Motor neuron (in vitro differentiated cells): ENCODE measurements around the gene ONECUT1. TPM values are rescaled to one million over a fixed set of nuclear protein-coding genes. Genes with fewer than 3 reads are reported as not detected.
A peak's percentile ranks its signal among the peaks of the same experiment; 100 is the strongest.

Experiments
- ATAC-seq, 8 experiments: fragments of 200-7000 bp; cut with Tn5 transposase; replicated peaks in 6 of 8; 2 replicates each; pipeline ENCODE4 v1.8.0; 2021; ENCODE audit warnings: mild to moderate bottlenecking in 8 of 8, moderate library complexity in 8 of 8
- H3K27ac ChIP-seq, 2 donors: fragments of 250-450 bp; sonication (Bioruptor Pico); 2 replicates each; pipeline ENCODE4 v1.9.0; 2021; ENCODE audit warnings: antibody characterized with exemption in 2 of 2, mild to moderate bottlenecking in 2 of 2, moderate library complexity in 1 of 2
- H3K4me1 ChIP-seq, 2 donors: fragments of 250-450 bp; sonication (Bioruptor Pico); replicated peaks in 1 of 2; 2 replicates each; pipeline ENCODE4 v1.6.1; 2021; ENCODE audit warnings: antibody characterized with exemption in 2 of 2, mild to moderate bottlenecking in 2 of 2, moderate library complexity in 1 of 2
- H3K4me3 ChIP-seq, 5 donors: fragments of 250-450 bp; sonication (Bioruptor Pico); 2 replicates each; pipeline ENCODE4 v1.9.0; 2021; ENCODE audit warnings: antibody characterized with exemption in 5 of 5, mild to moderate bottlenecking in 5 of 5, moderate library complexity in 4 of 5
- WGBS, 10 experiments: fragments of 450-650 bp; shearing (Covaris generic); methylation state at CpG; one replicate each; pipeline ENCODE4 v1.0.0; 2022; 5-methylcytosine and 5-hydroxymethylcytosine counted together
- in situ Hi-C, 9 experiments: fragments of 400-800 bp; cut with MboI; loops; one replicate each; pipeline ENCODE4 v1.15.0; 2021; ENCODE audit warnings: low sequenced_read_pairs in 9 of 9, low pct_unique_long_range_greater_than_20kb in 2 of 9; ENCODE audit not compliant: unreplicated experiment in 9 of 9
- total RNA-seq, 8 experiments: library from RNA; unstranded; fragments of 300-600 nt; gene quantifications; 2 replicates each; pipeline versions ENCODE4 v1.2.3 to v1.2.4, GENCODE V29; 2022

ONECUT1 gene
- total RNA-seq, 8 experiments from 2014 or later = 0.36 to 86.3 (median 13.3) TPM

DNA sequence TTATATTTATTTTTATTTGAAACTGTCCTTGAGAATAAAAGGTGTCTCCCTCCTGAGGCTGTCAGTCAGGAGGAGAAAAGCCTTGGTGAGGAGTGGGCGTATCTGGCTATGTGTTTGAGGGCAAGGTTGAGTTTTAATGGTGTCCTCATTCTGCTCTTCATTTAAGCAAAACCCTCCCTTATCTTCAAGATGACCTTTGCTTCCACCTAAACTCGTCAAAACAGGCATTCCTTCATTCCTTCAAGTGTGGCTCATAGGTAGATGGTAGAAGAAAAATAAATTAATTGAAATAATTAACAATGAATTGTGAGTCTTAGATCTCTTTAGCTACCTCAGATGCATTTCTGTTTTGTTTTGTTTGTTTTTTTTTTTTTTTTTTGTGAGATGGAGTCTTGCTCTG is 71.6 kb downstream of the ONECUT1 start:
- in situ Hi-C loops = loop anchor here in 1 of 9 experiments (25.0 kb wide), 1 partner anchor 106 kb away; no protein-coding TSS in a partner anchor
- Histone ChIP-seq H3K4me1 (no peaks in the 10 kb centered on the region), H3K27ac (no peak overlapping the region), H3K4me3 (no peak overlapping the region)
- 0 to 86% (median 74%) methylated on average over 1 to 2 of the region's 2 CpGs for WGBS, 10 experiments
- no peak for ATAC-seq

DNA sequence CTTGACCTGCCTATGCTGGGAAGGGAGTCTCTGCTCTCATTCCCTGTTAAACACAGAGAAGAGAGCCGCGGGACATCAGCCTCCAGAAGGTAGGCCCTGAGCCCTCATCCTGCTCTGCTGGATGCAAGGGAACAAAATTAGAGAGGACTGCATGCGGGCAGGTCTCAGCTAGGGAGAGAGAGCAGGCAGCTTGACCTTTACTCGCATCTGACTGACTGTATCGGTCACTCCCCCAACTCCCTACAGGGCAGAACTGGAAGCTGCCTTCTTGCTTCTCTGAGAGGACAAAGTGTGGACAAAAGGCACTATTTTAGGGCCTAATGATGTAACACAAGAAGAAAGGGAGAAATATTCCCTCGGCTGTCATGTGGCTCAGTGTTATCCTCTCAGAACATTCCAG is 72.2 kb downstream of the ONECUT1 start:
- H3K4me1 ChIP-seq = no peaks in the 10 kb centered on the region
- in situ Hi-C loops = loop anchor here in 1 of 9 experiments (25.0 kb wide), 1 partner anchor 106 kb away; no protein-coding TSS in a partner anchor
- peak in 2 of 8 experiments; percentile 23 to 33 for ATAC-seq
- 40 to 90% (median 82%) methylated on average over 1 to 4 of the region's 6 CpGs; no CpG with 5 or more reads in 4 of the 10 experiments for WGBS, 10 experiments
- H3K27ac ChIP-seq = no peak overlapping the region
- no peak overlapping the region for H3K4me3 ChIP-seq

DNA sequence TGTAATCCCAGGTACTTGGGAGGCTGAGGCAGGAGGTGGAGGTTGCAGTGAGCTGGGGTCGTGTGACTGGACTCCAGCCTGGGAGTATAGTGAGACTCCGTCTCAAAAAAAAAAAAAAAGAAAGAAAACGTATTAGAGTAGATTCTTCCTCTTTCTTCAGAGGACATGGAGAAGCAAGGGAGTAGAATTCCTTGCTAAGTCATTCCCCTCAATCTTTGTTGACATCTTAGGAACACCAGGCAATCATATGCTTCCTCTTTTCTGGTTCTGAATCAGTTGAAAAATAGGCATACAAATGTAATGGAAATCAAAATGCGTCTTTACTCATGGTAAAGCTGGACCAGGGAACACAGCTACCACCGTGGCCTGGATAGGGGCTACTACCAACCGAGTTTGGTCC is 72.7 kb downstream of the ONECUT1 start:
- in situ Hi-C loops = loop anchor here in 1 of 9 experiments (25.0 kb wide), 1 partner anchor 105 kb away; no protein-coding TSS in a partner anchor
- Histone ChIP-seq H3K4me1 (no peaks in the 10 kb centered on the region), H3K4me3 (no peak overlapping the region), H3K27ac (no peak overlapping the region)
- ATAC-seq = no peak
- WGBS, 10 experiments = 57 to 100% (median 79%) methylated on average over 2 to 6 of the region's 6 CpGs; no CpG with 5 or more reads in 2 of the 10 experiments

DNA sequence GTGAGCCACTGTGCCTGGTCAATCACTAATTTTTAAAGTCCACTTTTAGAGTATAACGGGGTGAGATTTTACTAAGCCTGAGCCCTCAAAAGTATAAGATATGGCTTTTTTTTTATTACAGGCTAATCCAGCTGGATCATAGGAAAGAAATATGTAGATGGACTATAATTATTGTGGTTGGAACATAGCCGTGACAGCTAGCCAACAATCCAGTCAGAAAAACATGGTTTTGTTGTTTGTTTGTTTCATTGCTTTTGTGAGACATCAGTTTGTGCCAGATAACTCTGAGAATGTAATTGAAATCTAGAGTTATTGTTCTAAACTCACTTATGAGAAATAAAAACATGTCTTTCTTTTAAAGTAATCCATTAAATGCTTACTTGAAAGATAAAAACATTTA is 73.6 kb downstream of the ONECUT1 start:
- Histone ChIP-seq H3K4me3 (no peak overlapping the region), H3K27ac (no peak overlapping the region), H3K4me1 (no peaks in the 10 kb centered on the region)
- ATAC-seq = no peak
- in situ Hi-C loops = loop anchor here in 1 of 9 experiments (25.0 kb wide), 1 partner anchor 104 kb away; no protein-coding TSS in a partner anchor
- 0 to 94% (median 71%) methylated on average over 1 to 2 of the region's 2 CpGs; no CpG with 5 or more reads in 2 of the 10 experiments for WGBS, 10 experiments

DNA sequence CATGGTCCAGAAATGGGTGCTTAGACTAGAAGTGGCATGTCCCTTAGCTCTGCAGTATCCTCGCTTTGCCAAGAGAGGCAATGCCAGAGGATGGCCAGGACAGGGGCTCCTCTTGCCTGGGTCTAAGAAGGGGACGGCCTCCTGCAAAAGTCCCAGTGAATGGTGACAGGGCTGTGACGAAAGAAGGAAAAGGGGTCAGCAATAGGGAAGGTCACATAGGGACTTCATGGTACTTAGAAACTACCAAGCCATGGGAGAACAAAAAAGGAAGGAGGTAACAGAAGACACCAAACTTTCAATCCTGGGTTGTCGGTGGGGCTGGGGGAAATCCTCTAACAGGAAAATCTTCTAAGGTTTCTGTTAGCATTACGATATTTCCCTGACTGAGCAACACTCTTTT is 74.7 kb downstream of the ONECUT1 start:
- in situ Hi-C loops = loop anchor here in 1 of 9 experiments (25.0 kb wide), 1 partner anchor 103 kb away; no protein-coding TSS in a partner anchor
- Histone ChIP-seq H3K4me3 (no peak overlapping the region), H3K4me1 (no peaks in the 10 kb centered on the region), H3K27ac (no peak overlapping the region)
- 36 to 92% (median 58%) methylated on average over 1 to 5 of the region's 5 CpGs; no CpG with 5 or more reads in 3 of the 10 experiments for WGBS, 10 experiments
- no peak for ATAC-seq

DNA sequence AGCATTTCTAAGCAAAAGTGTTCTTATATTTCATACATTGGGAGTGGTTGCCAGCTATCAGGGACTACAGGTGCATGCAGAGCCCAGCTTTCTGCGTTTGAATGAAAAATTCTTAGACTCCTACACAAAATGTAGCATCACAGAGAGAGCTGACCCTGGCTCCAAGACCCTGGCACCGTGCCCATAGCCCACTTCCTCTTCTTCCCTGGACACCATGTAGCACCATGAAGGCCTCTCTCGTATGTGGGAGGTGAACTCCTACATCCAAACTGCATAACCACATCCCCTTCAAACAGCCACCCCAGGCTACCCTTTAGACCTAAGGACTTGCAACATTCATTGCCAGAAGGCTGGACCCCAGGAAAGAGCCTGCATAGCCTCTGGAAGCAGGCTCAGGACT is 75.2 kb downstream of the ONECUT1 start:
- no peak for ATAC-seq
- H3K4me1 ChIP-seq = no peaks in the 10 kb centered on the region
- no peak overlapping the region for H3K27ac ChIP-seq
- WGBS, 10 experiments = 40 to 86% (median 80%) methylated on average over 1 to 2 of the region's 3 CpGs; no CpG with 5 or more reads in 3 of the 10 experiments
- in situ Hi-C loops = loop anchor here in 1 of 9 experiments (25.0 kb wide), 1 partner anchor 103 kb away; no protein-coding TSS in a partner anchor
- no peak overlapping the region for H3K4me3 ChIP-seq

DNA sequence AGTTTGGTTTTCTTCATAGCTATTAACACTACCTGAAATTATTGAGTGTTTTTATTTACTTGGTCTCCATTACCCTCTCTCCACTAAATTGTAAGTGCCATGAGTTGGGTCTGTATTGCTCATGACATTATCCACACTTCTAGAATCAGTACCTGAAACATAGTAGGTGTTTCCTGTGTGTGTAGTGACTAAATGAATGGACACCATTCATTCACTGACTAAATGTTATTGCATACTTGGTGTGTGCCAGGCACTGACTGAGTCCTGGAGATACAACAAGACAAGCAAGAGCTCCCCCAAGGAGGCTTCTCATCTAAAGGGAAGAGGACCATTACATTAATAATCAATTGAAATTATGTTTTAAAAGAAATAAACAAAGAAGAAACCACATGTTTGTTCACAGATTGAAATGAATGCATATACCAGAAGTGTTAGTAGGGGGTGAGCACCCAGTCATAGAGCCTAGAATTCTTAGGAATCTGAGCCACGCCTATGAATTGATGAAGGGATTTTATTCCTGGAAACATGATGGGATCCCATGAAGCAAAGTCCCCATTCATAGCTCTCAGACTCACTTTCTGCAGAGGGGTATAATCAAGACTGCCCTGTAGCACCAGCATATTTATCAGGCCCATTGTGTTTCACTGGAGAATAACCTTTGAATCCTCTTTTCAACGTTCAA is 79.3 kb downstream of the ONECUT1 start:
- ATAC-seq = peak in 3 of 8 experiments; percentile 52 to 75 (median 75)
- no peak overlapping the region for H3K27ac ChIP-seq
- 17 to 100% (median 43%) methylated on average over 1 to 2 of the region's 2 CpGs; no CpG with 5 or more reads in 1 of the 10 experiments for WGBS, 10 experiments
- in situ Hi-C loops = loop anchor here in 1 of 9 experiments (25.0 kb wide), 1 partner anchor 99 kb away; no protein-coding TSS in a partner anchor
- no peak overlapping the region for H3K4me3 ChIP-seq
- H3K4me1 ChIP-seq = no peaks in the 10 kb centered on the region

DNA sequence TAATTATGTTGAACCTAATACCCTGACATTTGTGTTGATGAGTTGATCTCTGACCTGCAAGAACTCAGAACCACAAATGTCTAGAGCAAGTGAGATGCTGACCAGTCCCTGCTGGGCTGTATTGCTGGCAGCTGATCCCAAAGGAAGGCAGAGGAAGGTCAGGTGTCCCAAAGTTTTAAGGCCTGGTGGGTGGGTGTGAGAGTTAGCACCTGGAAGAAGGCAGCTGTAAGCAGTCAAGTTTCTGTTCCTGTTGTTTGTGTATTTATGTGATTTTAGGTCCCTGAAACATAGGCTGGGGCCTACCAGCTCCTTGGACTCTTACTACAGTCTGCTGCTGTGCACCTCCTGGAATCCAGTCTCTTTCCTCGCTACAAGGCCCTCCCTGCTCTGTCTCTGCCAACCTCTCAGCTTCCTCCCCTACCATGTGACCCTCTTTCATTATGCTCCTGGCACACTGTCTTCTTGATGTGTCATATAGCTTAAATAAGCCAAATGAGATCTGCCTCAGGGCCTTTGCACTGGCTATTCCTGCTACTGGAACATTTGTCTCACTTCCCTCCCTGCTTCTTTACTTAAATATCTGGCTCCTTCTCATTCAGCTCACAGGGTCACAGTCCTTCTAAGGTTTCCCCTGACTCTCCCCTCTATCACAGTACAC is 80.0 kb downstream of the ONECUT1 start:
- 56 to 86% (median 71%) methylated on average over 1 of the region's 1 CpG; no CpG with 5 or more reads in 6 of the 10 experiments for WGBS, 10 experiments
- Histone ChIP-seq H3K4me1 (no peaks in the 10 kb centered on the region), H3K4me3 (no peak overlapping the region), H3K27ac (no peak overlapping the region)
- in situ Hi-C loops = loop anchor here in 1 of 9 experiments (25.0 kb wide), 1 partner anchor 98 kb away; no protein-coding TSS in a partner anchor
- peak in 3 of 8 experiments; percentile 55 to 74 (median 72) for ATAC-seq

DNA sequence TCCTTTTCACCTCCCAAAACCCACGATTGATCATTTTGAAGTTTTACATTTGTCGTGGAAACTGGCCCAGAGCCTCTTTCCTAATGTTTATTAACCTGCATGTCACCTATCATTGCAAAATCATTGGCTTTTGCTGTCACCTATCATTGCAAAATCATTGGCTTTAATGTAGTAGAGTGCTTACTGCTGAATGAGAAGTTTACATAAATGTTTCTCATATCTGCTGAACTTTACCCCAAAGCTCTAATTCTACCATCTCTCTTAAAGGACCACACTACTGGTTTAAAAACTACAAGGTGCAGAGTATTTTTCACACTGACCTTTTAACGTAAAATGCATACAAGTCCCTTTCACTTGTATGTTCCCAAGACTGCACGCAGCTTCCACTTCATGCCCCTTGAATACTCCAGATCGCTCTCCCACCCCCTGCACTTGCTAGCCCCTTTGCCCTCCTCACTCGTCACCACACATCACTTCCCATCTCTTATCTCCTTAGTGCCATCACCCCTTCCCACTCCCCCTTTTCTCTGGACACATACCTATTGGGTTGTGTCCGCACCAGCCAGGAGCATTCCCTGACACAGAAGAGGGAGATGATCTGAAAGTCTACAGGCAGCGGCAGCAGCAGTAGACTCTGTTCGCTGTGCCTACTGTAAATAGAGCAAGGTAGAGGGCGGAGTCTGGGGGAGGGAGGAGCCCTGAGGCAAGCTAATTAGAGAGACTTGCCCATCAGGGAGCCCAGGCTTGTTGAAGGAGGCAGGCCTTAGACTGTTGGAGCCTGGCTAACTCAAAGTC is 80.8 kb downstream of the ONECUT1 start:
- Histone ChIP-seq H3K4me1 (no peaks in the 10 kb centered on the region), H3K27ac (no peak overlapping the region), H3K4me3 (no peak overlapping the region)
- in situ Hi-C loops = loop anchor here in 1 of 9 experiments (25.0 kb wide), 1 partner anchor 97 kb away; no protein-coding TSS in a partner anchor
- ATAC-seq = peak in 7 of 8 experiments; percentile 34 to 77 (median 62)
- WGBS, 10 experiments = 14 to 73% (median 58%) methylated on average over 1 to 7 of the region's 10 CpGs; no CpG with 5 or more reads in 1 of the 10 experiments

Other genes with a start within 250 kb of the ONECUT1 start
- gene ARPP19, start 221.3 kb downstream of the ONECUT1 start, total RNA-seq = 100 to 1,000 TPM in 3 of 8 experiments, 10 to 100 TPM in 5; 36.0 to 123 (median 95.7) TPM
- gene ATOSA, start 110.9 kb downstream of the ONECUT1 start, total RNA-seq = 10 to 100 TPM; 12.6 to 52.5 (median 24.4) TPM